Neural progenitor cell (in vitro differentiated cells): Measurements from ENCODE around the gene NAA15. TPM values are rescaled to one million over a fixed set of nuclear protein-coding genes. Genes with fewer than 3 reads are reported as not detected.

Experiments
- DNase-seq: peaks from one replicate; pipeline ENCODE4 v3.0.0-alpha.2; 2016; ENCODE audit warnings: low spot score
- H2AFZ ChIP-seq: fragments of 200-600 bp; sonication (generic); replicated peaks from 2 replicates; pipeline ENCODE4 v1.6.1; 2016; ENCODE audit warnings: antibody characterized with exemption
- H3F3A ChIP-seq: fragments of 200-600 bp; sonication (generic); 2 replicates; pipeline ENCODE4 v1.6.1; 2016; ENCODE audit warnings: antibody characterized with exemption, low read depth
- H3K27ac ChIP-seq: fragments of 200-600 bp; sonication (generic); 2 replicates; pipeline ENCODE4 v1.5.1; 2016; ENCODE audit warnings: mild to moderate bottlenecking
- H3K27me3 ChIP-seq: fragments of 200-600 bp; sonication (generic); 2 replicates; pipeline ENCODE4 v1.6.1; 2016; ENCODE audit warnings: mild to moderate bottlenecking, moderate library complexity
- H3K36me3 ChIP-seq: fragments of 200-600 bp; sonication (generic); 2 replicates; pipeline ENCODE4 v1.5.1; 2016
- H3K4me1 ChIP-seq: fragments of 200-600 bp; sonication (generic); 2 replicates; pipeline ENCODE4 v1.6.1; 2016; ENCODE audit warnings: mixed run types
- H3K4me2 ChIP-seq: fragments of 200-600 bp; sonication (generic); 2 replicates; pipeline ENCODE4 v1.6.1; 2016
- H3K4me3 ChIP-seq: fragments of 200-600 bp; sonication (generic); 2 replicates; pipeline ENCODE4 v1.5.1; 2016
- H3K79me2 ChIP-seq: fragments of 200-600 bp; sonication (generic); 2 replicates; pipeline ENCODE4 v1.6.1; 2016; ENCODE audit warnings: low read depth
- H3K9ac ChIP-seq: fragments of 200-600 bp; sonication (generic); 2 replicates; pipeline ENCODE4 v1.6.1; 2016
- H3K9me3 ChIP-seq: fragments of 200-600 bp; sonication (generic); 2 replicates; pipeline ENCODE4 v1.5.1; 2016; ENCODE audit warnings: low read depth
- H4K20me1 ChIP-seq: fragments of 200-600 bp; sonication (generic); 2 replicates; pipeline ENCODE4 v1.6.1; 2016; ENCODE audit warnings: low read depth
- H3K27ac Mint-ChIP-seq: 3 replicates; pipeline ENCODE4 v1.8.0; 2021; ENCODE audit warnings: mixed read lengths
- H3K27me3 Mint-ChIP-seq: 2 replicates; pipeline ENCODE4 v1.8.0; 2022; ENCODE audit warnings: low read depth, mild to moderate bottlenecking, inconsistent platforms, moderate library complexity, mixed read lengths; ENCODE audit not compliant: insufficient read depth
- H3K36me3 Mint-ChIP-seq: 3 replicates; pipeline ENCODE4 v1.8.0; 2021; ENCODE audit warnings: mixed read lengths
- H3K4me1 Mint-ChIP-seq: 3 replicates; pipeline ENCODE4 v1.8.0; 2021; ENCODE audit warnings: mixed read lengths
- H3K4me3 Mint-ChIP-seq: 3 replicates; pipeline ENCODE4 v1.8.0; 2021; ENCODE audit warnings: mild to moderate bottlenecking, moderate library complexity, mixed read lengths
- H3K9me3 Mint-ChIP-seq: 3 replicates; pipeline ENCODE4 v1.8.0; 2020; ENCODE audit warnings: mixed read lengths
- EZH2 ChIP-seq: fragments of 200-600 bp; sonication (generic); IDR thresholded peaks from 2 replicates; pipeline ENCODE4 v1.6.1; 2017; ENCODE audit warnings: antibody characterized with exemption, mild to moderate bottlenecking, moderate library complexity
- EZH2phosphoT487 ChIP-seq: fragments of 200-600 bp; sonication (generic); IDR thresholded peaks from 2 replicates; pipeline ENCODE4 v1.6.1; 2017; ENCODE audit warnings: antibody characterized with exemption
- total RNA-seq: library from RNA; depleted of rRNA; stranded (reverse); fragments of >200 nt; gene quantifications from 2 replicates; pipeline ENCODE4 v1.2.3, GENCODE V29; 2015; ENCODE audit warnings: low replicate concordance
- TF ChIP-seq, protein P1 (sequence below): fragments of 200-600 bp; sonication (generic); IDR thresholded peaks from 2 replicates; pipeline ENCODE4 v1.5.1; 2017; ENCODE audit warnings: antibody characterized with exemption, mild to moderate bottlenecking

NAA15 gene
- total RNA-seq, 1 donor from 2014 or later = 69.0 TPM

DNA sequence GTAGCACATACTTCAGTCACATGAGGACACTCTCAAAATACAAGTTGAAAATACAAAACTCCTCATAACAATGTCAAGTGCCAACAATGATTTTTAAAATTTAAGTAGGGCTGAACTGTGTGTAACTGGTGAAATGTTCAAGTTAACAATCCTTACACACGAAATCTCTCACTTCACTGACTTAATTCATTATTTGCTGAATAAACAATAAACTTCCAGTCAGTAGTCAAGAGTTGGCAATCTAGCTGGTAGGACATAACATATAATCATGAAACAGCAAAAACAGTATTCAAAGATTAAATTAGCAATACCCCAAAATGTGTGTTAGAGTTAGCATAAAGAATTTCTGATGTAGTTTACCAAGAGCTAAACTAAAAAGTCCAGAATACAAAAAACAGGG lies 150.7 kb downstream of the NAA15 start:
- no peak overlapping the region for H3K9ac ChIP-seq
- H3K27ac ChIP-seq = no peak overlapping the region
- peaks cover 7% of the 10 kb centered on the region for H3K9me3 Mint-ChIP-seq
- H3K4me3 ChIP-seq = no peak overlapping the region
- no peaks in the 10 kb centered on the region for H4K20me1 ChIP-seq
- H3K36me3 Mint-ChIP-seq = peaks cover 19% of the 10 kb centered on the region
- H3K27me3 ChIP-seq = no peaks in the 10 kb centered on the region
- H3K79me2 ChIP-seq = peaks cover 43% of the 10 kb centered on the region
- H3K4me2 ChIP-seq = peak overlapping the region; percentile 94
- no peaks in the 10 kb centered on the region for H3K36me3 ChIP-seq
- H3K4me3 Mint-ChIP-seq = peak overlapping the region; percentile 95
- peaks cover 4% of the 10 kb centered on the region for H3K27me3 Mint-ChIP-seq
- peaks cover 14% of the 10 kb centered on the region for H3F3A ChIP-seq
- peaks cover 31% of the 10 kb centered on the region for H3K4me1 Mint-ChIP-seq
- no peak for DNase-seq
- TF ChIP-seq EZH2 (no peak), EZH2phosphoT487 (no peak)
- TF ChIP-seq, protein P1, sequence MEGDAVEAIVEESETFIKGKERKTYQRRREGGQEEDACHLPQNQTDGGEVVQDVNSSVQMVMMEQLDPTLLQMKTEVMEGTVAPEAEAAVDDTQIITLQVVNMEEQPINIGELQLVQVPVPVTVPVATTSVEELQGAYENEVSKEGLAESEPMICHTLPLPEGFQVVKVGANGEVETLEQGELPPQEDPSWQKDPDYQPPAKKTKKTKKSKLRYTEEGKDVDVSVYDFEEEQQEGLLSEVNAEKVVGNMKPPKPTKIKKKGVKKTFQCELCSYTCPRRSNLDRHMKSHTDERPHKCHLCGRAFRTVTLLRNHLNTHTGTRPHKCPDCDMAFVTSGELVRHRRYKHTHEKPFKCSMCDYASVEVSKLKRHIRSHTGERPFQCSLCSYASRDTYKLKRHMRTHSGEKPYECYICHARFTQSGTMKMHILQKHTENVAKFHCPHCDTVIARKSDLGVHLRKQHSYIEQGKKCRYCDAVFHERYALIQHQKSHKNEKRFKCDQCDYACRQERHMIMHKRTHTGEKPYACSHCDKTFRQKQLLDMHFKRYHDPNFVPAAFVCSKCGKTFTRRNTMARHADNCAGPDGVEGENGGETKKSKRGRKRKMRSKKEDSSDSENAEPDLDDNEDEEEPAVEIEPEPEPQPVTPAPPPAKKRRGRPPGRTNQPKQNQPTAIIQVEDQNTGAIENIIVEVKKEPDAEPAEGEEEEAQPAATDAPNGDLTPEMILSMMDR = no peak
- no peak overlapping the region for H2AFZ ChIP-seq
- H3K9me3 ChIP-seq = no peaks in the 10 kb centered on the region
- no peak overlapping the region for H3K27ac Mint-ChIP-seq
- peaks cover 33% of the 10 kb centered on the region for H3K4me1 ChIP-seq

DNA sequence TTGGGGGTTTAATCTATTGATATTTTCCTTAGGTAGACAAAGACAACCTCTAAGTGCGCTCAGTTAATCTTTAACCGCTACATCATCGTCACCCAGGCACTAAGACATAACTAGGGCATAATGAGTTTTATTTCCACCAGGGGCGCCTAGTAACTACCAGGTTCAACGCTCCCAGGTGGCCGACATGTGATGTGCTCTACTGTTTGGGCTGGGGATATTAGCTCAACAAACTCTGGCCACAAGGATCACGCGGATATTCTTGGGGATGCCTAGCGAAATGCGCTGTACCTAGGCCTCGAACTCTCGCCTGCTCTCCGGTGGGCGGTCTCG lies 151.7 kb downstream of the NAA15 start:
- H2AFZ ChIP-seq = peak overlapping the region; percentile 92
- no peaks in the 10 kb centered on the region for H3K36me3 ChIP-seq
- peak overlapping the region; percentile 95 for H3K4me3 Mint-ChIP-seq
- no peaks in the 10 kb centered on the region for H3K9me3 ChIP-seq
- peak overlapping the region; percentile 88 for H3K27ac Mint-ChIP-seq
- peaks cover 4% of the 10 kb centered on the region for H3K27me3 Mint-ChIP-seq
- peaks cover 14% of the 10 kb centered on the region for H3F3A ChIP-seq
- H3K4me2 ChIP-seq = peak overlapping the region; percentile 94
- DNase-seq = no peak
- H3K9me3 Mint-ChIP-seq = peaks cover 5% of the 10 kb centered on the region
- peaks cover 33% of the 10 kb centered on the region for H3K4me1 ChIP-seq
- H3K79me2 ChIP-seq = peaks cover 54% of the 10 kb centered on the region
- H3K4me3 ChIP-seq = peak overlapping the region; percentile 81
- peaks cover 31% of the 10 kb centered on the region for H3K4me1 Mint-ChIP-seq
- H3K9ac ChIP-seq = peak overlapping the region; percentile 38
- H3K27ac ChIP-seq = peak overlapping the region; percentile 88
- peaks cover 8% of the 10 kb centered on the region for H4K20me1 ChIP-seq
- TF ChIP-seq, protein P1 = peak; percentile 46
- TF ChIP-seq EZH2phosphoT487 (no peak), EZH2 (no peak)
- peaks cover 13% of the 10 kb centered on the region for H3K36me3 Mint-ChIP-seq
- no peaks in the 10 kb centered on the region for H3K27me3 ChIP-seq

DNA sequence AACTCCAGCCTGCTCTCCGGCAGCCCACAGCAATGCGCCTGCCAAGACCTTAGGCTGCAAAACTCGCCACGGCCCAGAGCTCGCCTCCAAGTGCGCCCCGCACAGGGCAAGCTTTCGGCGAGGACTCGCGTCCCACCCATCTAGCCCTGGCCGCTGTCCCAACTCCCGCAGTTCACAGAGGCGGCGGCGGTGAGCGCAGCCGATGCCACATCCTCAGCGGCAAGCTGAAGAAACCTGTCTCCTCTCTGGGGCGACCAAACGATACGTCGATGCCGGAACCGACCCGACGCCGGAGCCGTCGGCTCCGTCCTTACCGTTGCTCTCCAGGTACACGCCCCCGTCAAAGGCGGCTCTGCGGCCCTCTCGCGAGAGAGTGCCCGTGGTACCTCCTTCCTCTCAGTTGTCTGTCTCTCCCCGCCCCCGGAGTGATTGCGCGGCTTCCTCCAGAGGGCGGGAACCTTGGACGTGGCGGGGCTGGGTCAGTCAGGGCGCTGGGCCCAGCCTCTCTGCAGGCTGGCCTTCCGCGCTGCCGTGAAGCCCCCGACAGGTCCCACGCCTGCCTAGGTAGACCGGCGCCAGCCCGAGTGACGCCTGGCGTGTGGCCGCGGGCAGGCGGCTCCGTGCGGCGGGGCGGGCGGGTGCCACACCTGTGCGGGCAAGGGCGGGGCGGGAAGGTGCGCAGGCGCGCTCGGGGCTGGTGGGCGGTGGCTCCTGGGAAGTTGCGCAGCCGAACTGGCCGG lies 152.2 kb downstream of the NAA15 start:
- Histone ChIP-seq H3K27me3 (no peaks in the 10 kb centered on the region), H2AFZ (peak overlapping the region; percentile 92), H3K36me3 (no peaks in the 10 kb centered on the region), H3K4me3 (peak overlapping the region; percentile 81), H3K79me2 (peaks cover 59% of the 10 kb centered on the region), H4K20me1 (peaks cover 8% of the 10 kb centered on the region), H3K9ac (peak overlapping the region; percentile 38), H3K4me2 (peak overlapping the region; percentile 94), H3K9me3 (no peaks in the 10 kb centered on the region), H3K27ac (peak overlapping the region; percentile 88), H3K4me1 (peaks cover 33% of the 10 kb centered on the region), H3F3A (peaks cover 14% of the 10 kb centered on the region)
- Mint-ChIP-seq H3K4me3 (peak overlapping the region; percentile 95), H3K27me3 (peaks cover 4% of the 10 kb centered on the region), H3K27ac (peak overlapping the region; percentile 88), H3K36me3 (peaks cover 13% of the 10 kb centered on the region), H3K4me1 (peaks cover 31% of the 10 kb centered on the region), H3K9me3 (peaks cover 3% of the 10 kb centered on the region)
- TF ChIP-seq, protein P1 = no peak
- TF ChIP-seq EZH2 = peak; percentile 28
- DNase-seq = peak; percentile 97
